ENCODE results near the gene SARS1.

Gene SARS1

DNA sequence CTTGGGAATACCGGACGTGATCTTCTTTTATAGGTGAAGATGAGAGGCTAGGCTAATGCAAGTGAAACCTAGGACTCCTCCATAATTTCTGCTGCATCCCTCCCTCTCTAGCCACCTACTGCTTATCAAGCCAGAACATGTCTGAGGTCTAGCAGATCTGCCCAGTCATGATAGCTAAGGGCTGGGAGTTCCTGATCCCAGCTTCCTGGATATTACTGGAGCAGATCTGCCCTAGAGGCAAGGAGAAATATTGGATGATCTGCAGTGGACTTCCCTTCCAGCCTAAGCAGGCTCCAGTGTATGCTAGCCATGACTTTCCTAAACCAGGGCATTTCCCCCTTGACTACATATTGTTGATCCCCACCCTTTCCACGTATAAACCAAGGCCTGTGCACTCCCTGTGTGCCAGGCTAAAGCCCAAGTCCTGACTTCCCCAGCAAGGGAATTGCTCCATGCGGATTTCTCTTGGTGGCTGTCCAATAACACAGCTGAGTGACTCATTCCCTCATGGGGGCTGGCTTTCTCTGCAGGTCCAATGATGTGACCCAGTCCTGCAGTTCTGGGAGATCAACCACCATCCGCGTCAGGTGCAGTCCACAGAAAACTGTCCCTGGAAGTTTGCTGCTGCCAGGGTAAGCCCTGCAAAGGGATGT lies 15.5 kb upstream of the SARS1 start:
- TF ChIP-seq, protein P1, sequence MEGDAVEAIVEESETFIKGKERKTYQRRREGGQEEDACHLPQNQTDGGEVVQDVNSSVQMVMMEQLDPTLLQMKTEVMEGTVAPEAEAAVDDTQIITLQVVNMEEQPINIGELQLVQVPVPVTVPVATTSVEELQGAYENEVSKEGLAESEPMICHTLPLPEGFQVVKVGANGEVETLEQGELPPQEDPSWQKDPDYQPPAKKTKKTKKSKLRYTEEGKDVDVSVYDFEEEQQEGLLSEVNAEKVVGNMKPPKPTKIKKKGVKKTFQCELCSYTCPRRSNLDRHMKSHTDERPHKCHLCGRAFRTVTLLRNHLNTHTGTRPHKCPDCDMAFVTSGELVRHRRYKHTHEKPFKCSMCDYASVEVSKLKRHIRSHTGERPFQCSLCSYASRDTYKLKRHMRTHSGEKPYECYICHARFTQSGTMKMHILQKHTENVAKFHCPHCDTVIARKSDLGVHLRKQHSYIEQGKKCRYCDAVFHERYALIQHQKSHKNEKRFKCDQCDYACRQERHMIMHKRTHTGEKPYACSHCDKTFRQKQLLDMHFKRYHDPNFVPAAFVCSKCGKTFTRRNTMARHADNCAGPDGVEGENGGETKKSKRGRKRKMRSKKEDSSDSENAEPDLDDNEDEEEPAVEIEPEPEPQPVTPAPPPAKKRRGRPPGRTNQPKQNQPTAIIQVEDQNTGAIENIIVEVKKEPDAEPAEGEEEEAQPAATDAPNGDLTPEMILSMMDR (IDR thresholded peaks at IDR 0.05; ENCODE audit: low read depth, low read length), result no peak
- Histone ChIP-seq H3K36me3 (no peaks in the 10 kb centered on the region), H3K9me3 (no peaks in the 10 kb centered on the region), H3K27me3 (no peaks in the 10 kb centered on the region), H3K4me3 (ENCODE audit: low read depth, low read length) (no peak overlapping the region), H3K4me1 (peaks cover 4% of the 10 kb centered on the region)
- DNase-seq, result peak; percentile 32

- DNase-seq, result no peak
- Histone ChIP-seq H3K4me3 (ENCODE audit: low read depth, low read length) (no peak overlapping the region), H3K9me3 (no peaks in the 10 kb centered on the region), H3K27me3 (no peaks in the 10 kb centered on the region), H3K36me3 (no peaks in the 10 kb centered on the region), H3K4me1 (peaks cover 4% of the 10 kb centered on the region)
- TF ChIP-seq, protein P1 (IDR thresholded peaks at IDR 0.05; ENCODE audit: low read depth, low read length), result no peak
Measured at GRCh38 chr1:109198745-109199144, 15.0 kb upstream of the SARS1 start.

- Histone ChIP-seq H3K27me3 (no peaks in the 10 kb centered on the region), H3K9me3 (no peaks in the 10 kb centered on the region), H3K36me3 (no peaks in the 10 kb centered on the region), H3K4me1 (peaks cover 4% of the 10 kb centered on the region), H3K4me3 (ENCODE audit: low read depth, low read length) (no peak overlapping the region)
- TF ChIP-seq, protein P1 (IDR thresholded peaks at IDR 0.05; ENCODE audit: low read depth, low read length), result no peak
- DNase-seq, result no peak
Measured at GRCh38 chr1:109199710-109200109, 14.0 kb upstream of the SARS1 start.

- no peaks in the 10 kb centered on the region for H3K9me3 ChIP-seq
- TF ChIP-seq, protein P1 (IDR thresholded peaks at IDR 0.05; ENCODE audit: low read depth, low read length), result peak; percentile 78
- H3K36me3 ChIP-seq, result no peaks in the 10 kb centered on the region
- peaks cover 4% of the 10 kb centered on the region for H3K4me1 ChIP-seq
- DNase-seq, result peak; percentile 71
- no peak overlapping the region for H3K4me3 ChIP-seq (ENCODE audit: low read depth, low read length)
- no peaks in the 10 kb centered on the region for H3K27me3 ChIP-seq
Measured at GRCh38 chr1:109201123-109201703, 12.5 kb upstream of the SARS1 start.

DNA sequence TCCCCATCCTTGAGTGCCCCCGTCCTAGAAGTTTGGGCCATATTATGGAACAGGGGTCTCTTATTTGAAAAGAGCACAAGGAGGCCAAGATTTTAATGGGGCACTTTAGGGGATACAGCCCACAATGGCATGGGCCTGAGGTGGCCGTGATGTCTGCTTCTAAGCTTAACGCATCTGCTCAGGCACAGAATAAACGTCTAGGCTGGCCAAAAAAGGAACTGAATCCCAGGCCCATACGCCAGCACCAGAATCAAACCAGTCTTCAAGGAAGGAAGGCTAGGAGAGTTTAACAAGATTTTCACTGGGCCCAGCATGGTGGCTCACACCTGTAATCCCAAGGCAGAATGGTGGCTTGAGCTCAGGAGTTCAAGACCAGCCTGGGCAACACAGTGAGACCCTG lies 9.2 kb upstream of the SARS1 start:
- Histone ChIP-seq H3K36me3 (no peaks in the 10 kb centered on the region), H3K4me3 (ENCODE audit: low read depth, low read length) (no peak overlapping the region), H3K27me3 (no peaks in the 10 kb centered on the region), H3K9me3 (no peaks in the 10 kb centered on the region), H3K4me1 (no peaks in the 10 kb centered on the region)
- DNase-seq, result no peak
- TF ChIP-seq, protein P1 (IDR thresholded peaks at IDR 0.05; ENCODE audit: low read depth, low read length), result no peak

GRCh38 chr1:109206339-109206738 lies 7.4 kb upstream of the SARS1 start:
- Histone ChIP-seq H3K36me3 (no peaks in the 10 kb centered on the region), H3K27me3 (no peaks in the 10 kb centered on the region), H3K9me3 (no peaks in the 10 kb centered on the region), H3K4me1 (no peaks in the 10 kb centered on the region), H3K4me3 (ENCODE audit: low read depth, low read length) (no peak overlapping the region)
- no peak for DNase-seq
- TF ChIP-seq, protein P1 (IDR thresholded peaks at IDR 0.05; ENCODE audit: low read depth, low read length), result no peak
